CD4-positive, alpha-beta T cell (primary cell): Measurements from ENCODE around the gene RHCG. TPM values are rescaled to one million over a fixed set of nuclear protein-coding genes. Genes with fewer than 3 reads are reported as not detected.

Experiments used
- ATAC-seq: fragments of 200-7000 bp; cut with Tn5 transposase; one replicate; pipeline ENCODE4 v1.10.0; 2022; ENCODE audit warnings: mild to moderate bottlenecking; ENCODE audit not compliant: poor library complexity
- CTCF ChIA-PET: fragments of 350-600 bp; sonication (Branson Sonifier 250); formaldehyde crosslinking; loops from one replicate; lab custom pipeline; 2021; ENCODE audit warnings: antibody characterized with exemption, inconsistent platforms; lab: Charles Lee
- POLR2A ChIA-PET: fragments of 350-600 bp; sonication (Branson Sonifier 250); formaldehyde crosslinking; loops from one replicate; lab custom pipeline; 2021; ENCODE audit warnings: antibody characterized with exemption, inconsistent platforms; lab: Charles Lee
- DNase-seq, 14 experiments: peaks; one replicate each; pipeline ENCODE4 v3.0.0-alpha.2; 2013 to 2020; ENCODE audit warnings: mixed read lengths in 2 of 14
- H3K27ac ChIP-seq, 2 donors: one replicate each; pipeline versions ENCODE4 v1.5.1 to v1.7.0; 2013; ENCODE audit warnings: low read length in 2 of 2, low read depth in 1 of 2, mild to moderate bottlenecking in 1 of 2
- H3K27me3 ChIP-seq, 2 experiments: 1 replicate in 1 of 2; 2 replicates in 1 of 2; pipeline versions ENCODE4 v1.6.1 to v1.7.0; 2013; ENCODE audit warnings: low read length in 2 of 2, control low read depth in 1 of 2, mild to moderate bottlenecking in 1 of 2, moderate library complexity in 1 of 2; ENCODE audit not compliant: insufficient read depth in 2 of 2, control insufficient read depth in 1 of 2
- H3K36me3 ChIP-seq: one replicate; pipeline ENCODE4 v1.6.1; 2013; ENCODE audit warnings: low read length, control low read depth; ENCODE audit not compliant: insufficient read depth
- H3K4me1 ChIP-seq: one replicate; pipeline ENCODE4 v1.6.1; 2013; ENCODE audit warnings: low read length, control low read depth; ENCODE audit not compliant: insufficient read depth
- H3K4me3 ChIP-seq: one replicate; pipeline ENCODE4 v1.5.1; 2013; ENCODE audit warnings: mild to moderate bottlenecking, low read length, moderate library complexity
- H3K9me3 ChIP-seq, 2 experiments: 1 replicate in 1 of 2; 2 replicates in 1 of 2; pipeline versions ENCODE4 v1.6.1 to v1.7.0; 2013; ENCODE audit warnings: low read length in 2 of 2, mild to moderate bottlenecking in 2 of 2, control low read depth in 1 of 2, moderate library complexity in 1 of 2; ENCODE audit not compliant: control insufficient read depth in 1 of 2, insufficient read depth in 1 of 2
- H3K27ac Mint-ChIP-seq: one replicate; pipeline ENCODE4 v1.8.0; 2020; ENCODE audit warnings: mixed read lengths
- H3K27me3 Mint-ChIP-seq: one replicate; pipeline ENCODE4 v1.8.0; 2021; ENCODE audit warnings: mixed read lengths
- H3K36me3 Mint-ChIP-seq: one replicate; pipeline ENCODE4 v1.8.0; 2021; ENCODE audit warnings: low read depth, mixed read lengths
- H3K4me1 Mint-ChIP-seq: one replicate; pipeline ENCODE4 v1.8.0; 2021; ENCODE audit warnings: low read depth, mixed read lengths
- H3K4me3 Mint-ChIP-seq: one replicate; pipeline ENCODE4 v1.8.0; 2020; ENCODE audit warnings: mild to moderate bottlenecking, mixed read lengths
- H3K9me3 Mint-ChIP-seq: one replicate; pipeline ENCODE4 v1.8.0; 2020; ENCODE audit warnings: mixed read lengths
- intact Hi-C, 2 experiments: fragments of 100-400 bp; cut with DNase I in 1 of 2; cut with micrococcal nuclease in 1 of 2; formaldehyde crosslinking; loops; one replicate each; pipeline versions ENCODE4 v1.15.1 to v1.9.0; 2023 to 2025; cut with DNase I, micrococcal nuclease
- total RNA-seq, 174 experiments: library from RNA in 2 of 174; stranded (reverse) in 2 of 174; gene quantifications; one replicate each; pipeline ENCODE4 v1.2.3 and lab custom pipeline; 2021 to 2026
- TF ChIP-seq, protein P1 (sequence below): fragments of 200-600 bp; IDR thresholded peaks from one replicate; pipeline ENCODE4 v1.8.0; 2022; ENCODE audit warnings: antibody characterized with exemption, mild to moderate bottlenecking

Gene RHCG
- total RNA-seq, 2 experiments from 2014 or later: not detected

- no peaks in the 10 kb centered on the region for H3K36me3 Mint-ChIP-seq
- Histone ChIP-seq H3K9me3 (peaks cover 0 to 5% of the 10 kb centered on the region in 2 experiments), H3K27ac (no peak overlapping the region), H3K4me3 (no peak overlapping the region), H3K36me3 (no peaks in the 10 kb centered on the region), H3K4me1 (no peaks in the 10 kb centered on the region), H3K27me3 (peaks cover 23 to 38% of the 10 kb centered on the region in 2 experiments)
- H3K27ac Mint-ChIP-seq: no peak overlapping the region
- intact Hi-C loops: no loop called here
- no peaks in the 10 kb centered on the region for H3K9me3 Mint-ChIP-seq
- no peak overlapping the region for H3K4me3 Mint-ChIP-seq
- CTCF ChIA-PET: no interaction called here
- no peak for DNase-seq
- peaks cover 58% of the 10 kb centered on the region for H3K27me3 Mint-ChIP-seq
- no peaks in the 10 kb centered on the region for H3K4me1 Mint-ChIP-seq
- POLR2A ChIA-PET: no interaction called here
- TF ChIP-seq, protein P1, sequence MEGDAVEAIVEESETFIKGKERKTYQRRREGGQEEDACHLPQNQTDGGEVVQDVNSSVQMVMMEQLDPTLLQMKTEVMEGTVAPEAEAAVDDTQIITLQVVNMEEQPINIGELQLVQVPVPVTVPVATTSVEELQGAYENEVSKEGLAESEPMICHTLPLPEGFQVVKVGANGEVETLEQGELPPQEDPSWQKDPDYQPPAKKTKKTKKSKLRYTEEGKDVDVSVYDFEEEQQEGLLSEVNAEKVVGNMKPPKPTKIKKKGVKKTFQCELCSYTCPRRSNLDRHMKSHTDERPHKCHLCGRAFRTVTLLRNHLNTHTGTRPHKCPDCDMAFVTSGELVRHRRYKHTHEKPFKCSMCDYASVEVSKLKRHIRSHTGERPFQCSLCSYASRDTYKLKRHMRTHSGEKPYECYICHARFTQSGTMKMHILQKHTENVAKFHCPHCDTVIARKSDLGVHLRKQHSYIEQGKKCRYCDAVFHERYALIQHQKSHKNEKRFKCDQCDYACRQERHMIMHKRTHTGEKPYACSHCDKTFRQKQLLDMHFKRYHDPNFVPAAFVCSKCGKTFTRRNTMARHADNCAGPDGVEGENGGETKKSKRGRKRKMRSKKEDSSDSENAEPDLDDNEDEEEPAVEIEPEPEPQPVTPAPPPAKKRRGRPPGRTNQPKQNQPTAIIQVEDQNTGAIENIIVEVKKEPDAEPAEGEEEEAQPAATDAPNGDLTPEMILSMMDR: no peak
- ATAC-seq: no peak
These were observed 44.5 kb downstream of the RHCG start for GRCh38 chr15:89451846-89452245.

DNA sequence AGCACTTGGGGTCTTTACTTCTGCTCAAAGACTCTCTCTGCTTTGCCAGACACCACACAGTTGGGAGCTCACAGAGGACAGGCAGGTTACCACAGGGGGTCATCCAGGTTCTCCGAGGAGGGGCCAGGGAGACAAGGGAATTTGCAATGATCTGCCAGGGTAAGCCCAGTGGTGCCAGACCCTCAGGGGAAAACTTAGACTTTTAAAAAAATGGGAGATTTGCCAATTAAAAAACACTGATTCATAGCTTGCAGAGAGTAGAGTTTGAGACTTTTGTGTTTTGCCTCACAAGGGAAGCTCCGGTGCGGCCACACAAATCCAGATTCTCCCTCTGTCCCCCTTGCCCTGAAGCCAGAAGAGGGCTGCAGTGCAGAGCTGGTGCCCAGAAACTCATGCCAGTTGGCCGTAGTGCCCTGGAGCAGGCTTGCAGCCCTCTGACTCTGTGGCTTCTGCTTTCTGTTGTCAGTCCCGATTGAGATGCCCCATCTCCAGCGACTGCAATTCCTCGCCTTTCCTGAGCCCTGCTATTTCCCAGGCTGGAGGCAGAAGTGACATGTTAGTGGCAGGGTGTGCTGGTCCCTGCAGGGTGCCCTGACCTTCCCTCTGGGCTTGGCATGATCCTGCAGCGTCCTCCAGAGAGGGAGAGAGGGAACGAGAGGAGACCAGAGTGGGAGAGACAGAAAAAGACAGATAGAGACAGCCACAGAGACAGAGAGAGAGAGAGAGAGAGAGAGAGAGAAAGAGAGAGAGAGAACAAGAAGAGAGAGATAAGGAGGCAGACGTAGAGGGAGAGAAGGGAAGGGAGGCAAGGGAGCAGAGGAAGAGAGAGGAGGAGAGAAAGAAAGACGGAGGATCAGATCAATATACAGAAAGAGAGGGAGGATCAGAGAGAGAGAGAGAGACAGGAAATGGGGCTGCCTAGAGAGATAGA, 46.0 kb downstream of the RHCG start:
- no peak overlapping the region for H3K4me3 ChIP-seq
- H3K27ac ChIP-seq: no peak overlapping the region
- H3K4me3 Mint-ChIP-seq: no peak overlapping the region
- no peaks in the 10 kb centered on the region for H3K4me1 ChIP-seq
- H3K27me3 Mint-ChIP-seq: peaks cover 73% of the 10 kb centered on the region
- intact Hi-C loops: no loop called here
- no peaks in the 10 kb centered on the region for H3K36me3 Mint-ChIP-seq
- H3K27me3 ChIP-seq: peaks cover 23 to 38% of the 10 kb centered on the region in 2 experiments
- ChIA-PET CTCF (no interaction called here), POLR2A (no interaction called here)
- no peaks in the 10 kb centered on the region for H3K9me3 Mint-ChIP-seq
- TF ChIP-seq, protein P1: no peak
- DNase-seq (no peak), ATAC-seq (no peak)
- H3K27ac Mint-ChIP-seq: no peak overlapping the region
- H3K36me3 ChIP-seq: no peaks in the 10 kb centered on the region
- no peaks in the 10 kb centered on the region for H3K9me3 ChIP-seq
- H3K4me1 Mint-ChIP-seq: no peaks in the 10 kb centered on the region

- intact Hi-C loops: no loop called here
- Mint-ChIP-seq H3K36me3 (no peaks in the 10 kb centered on the region), H3K9me3 (no peaks in the 10 kb centered on the region), H3K4me3 (no peak overlapping the region), H3K4me1 (no peaks in the 10 kb centered on the region), H3K27me3 (peaks cover 78% of the 10 kb centered on the region), H3K27ac (no peak overlapping the region)
- Histone ChIP-seq H3K4me1 (no peaks in the 10 kb centered on the region), H3K27ac (no peak overlapping the region), H3K36me3 (no peaks in the 10 kb centered on the region), H3K27me3 (peaks cover 28 to 38% of the 10 kb centered on the region in 2 experiments), H3K9me3 (no peaks in the 10 kb centered on the region), H3K4me3 (no peak overlapping the region)
- ATAC-seq (no peak), DNase-seq (no peak)
- ChIA-PET POLR2A (no interaction called here), CTCF (no interaction called here)
- TF ChIP-seq, protein P1: no peak
These were observed 47.6 kb downstream of the RHCG start for GRCh38 chr15:89448825-89449224.
